MM.1S (cell line): ENCODE data around the gene AKAP6.

Experiments used
- EZH2 ChIP-seq: fragments of 300-600 bp; sonication (generic); optimal IDR thresholded peaks from 2 replicates; pipeline ENCODE3; 2017; ENCODE audit warnings: low read depth, mild to moderate bottlenecking, antibody characterized with exemption, low read length, mixed read lengths
- EZH2phosphoT487 ChIP-seq: fragments of 300-600 bp; sonication (generic); IDR thresholded peaks from 2 replicates; pipeline ENCODE4 v1.6.1; 2018; ENCODE audit warnings: antibody characterized with exemption, low read length
- TF ChIP-seq, protein P1 (sequence below): fragments of 300-600 bp; sonication (generic); IDR thresholded peaks from 2 replicates; pipeline ENCODE4 v1.5.1; 2016; ENCODE audit warnings: antibody characterized with exemption, low read length, mixed read lengths

DNA sequence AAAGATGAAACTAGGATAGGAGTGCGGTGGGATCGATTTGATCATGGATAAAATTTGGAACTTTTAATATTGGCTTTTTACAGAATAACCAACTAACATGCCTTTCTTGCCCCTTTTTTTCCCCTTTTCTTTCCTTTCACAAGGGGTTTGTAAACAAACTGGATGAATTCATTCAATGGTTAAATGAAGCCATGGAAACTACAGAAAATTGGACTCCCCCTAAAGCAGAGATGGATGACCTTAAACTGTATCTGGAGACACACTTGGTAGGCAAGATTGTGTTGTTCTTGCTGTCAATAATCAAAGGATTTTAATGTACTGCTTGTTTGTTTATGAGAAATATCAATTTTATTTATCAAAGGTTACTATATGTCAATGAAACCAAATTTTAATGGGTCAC lies 247.9 kb downstream of the AKAP6 start:
- TF ChIP-seq, protein P1, sequence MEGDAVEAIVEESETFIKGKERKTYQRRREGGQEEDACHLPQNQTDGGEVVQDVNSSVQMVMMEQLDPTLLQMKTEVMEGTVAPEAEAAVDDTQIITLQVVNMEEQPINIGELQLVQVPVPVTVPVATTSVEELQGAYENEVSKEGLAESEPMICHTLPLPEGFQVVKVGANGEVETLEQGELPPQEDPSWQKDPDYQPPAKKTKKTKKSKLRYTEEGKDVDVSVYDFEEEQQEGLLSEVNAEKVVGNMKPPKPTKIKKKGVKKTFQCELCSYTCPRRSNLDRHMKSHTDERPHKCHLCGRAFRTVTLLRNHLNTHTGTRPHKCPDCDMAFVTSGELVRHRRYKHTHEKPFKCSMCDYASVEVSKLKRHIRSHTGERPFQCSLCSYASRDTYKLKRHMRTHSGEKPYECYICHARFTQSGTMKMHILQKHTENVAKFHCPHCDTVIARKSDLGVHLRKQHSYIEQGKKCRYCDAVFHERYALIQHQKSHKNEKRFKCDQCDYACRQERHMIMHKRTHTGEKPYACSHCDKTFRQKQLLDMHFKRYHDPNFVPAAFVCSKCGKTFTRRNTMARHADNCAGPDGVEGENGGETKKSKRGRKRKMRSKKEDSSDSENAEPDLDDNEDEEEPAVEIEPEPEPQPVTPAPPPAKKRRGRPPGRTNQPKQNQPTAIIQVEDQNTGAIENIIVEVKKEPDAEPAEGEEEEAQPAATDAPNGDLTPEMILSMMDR = no peak
- TF ChIP-seq EZH2phosphoT487 (no peak), EZH2 (no peak)
